HG02588 (cell line): ENCODE data around the gene TGFBR2.

ENCODE experiments used
- ATAC-seq: cut with Tn5 transposase; IDR thresholded peaks from one replicate; pipeline ENCODE4 v1.9.1; 2021; ENCODE audit warnings: mild to moderate bottlenecking, moderate library complexity; ENCODE audit not compliant: unreplicated experiment

Gene TGFBR2

GRCh38 chr3:30606301-30607031 lies at the start of gene TGFBR2:
Gene TGFBR2 (plus strand): TSS chr3:30606601. CDS start chr3:30606884, 283 bp downstream.
- peak; percentile 86 for ATAC-seq

DNA sequence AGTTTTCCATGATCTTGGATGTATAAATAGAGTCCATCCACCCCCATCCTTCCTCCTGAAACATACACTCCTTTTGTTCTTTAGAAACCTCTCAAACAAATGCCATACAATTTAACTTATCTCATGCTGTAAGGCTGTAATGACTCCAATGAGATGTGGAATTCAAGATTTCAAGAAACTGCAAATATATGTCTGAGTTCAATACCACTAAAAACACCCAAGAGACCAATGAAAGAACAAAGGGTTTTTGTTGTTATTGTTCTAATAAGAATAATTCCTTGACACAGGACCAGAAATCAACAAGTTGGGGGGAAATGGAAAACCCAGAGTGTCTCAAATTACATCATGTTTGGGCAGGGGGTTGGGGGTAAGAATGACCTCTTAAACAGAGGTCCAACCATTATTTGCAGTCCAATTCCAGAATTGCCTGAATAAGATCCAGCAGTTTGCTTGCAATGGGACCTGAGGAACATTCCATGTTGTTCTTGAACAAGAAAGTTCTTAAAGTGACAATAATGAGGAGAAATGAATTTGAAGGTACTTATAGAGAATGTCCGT lies 48.6 kb upstream of the TGFBR2 start:
- no peak for ATAC-seq

DNA sequence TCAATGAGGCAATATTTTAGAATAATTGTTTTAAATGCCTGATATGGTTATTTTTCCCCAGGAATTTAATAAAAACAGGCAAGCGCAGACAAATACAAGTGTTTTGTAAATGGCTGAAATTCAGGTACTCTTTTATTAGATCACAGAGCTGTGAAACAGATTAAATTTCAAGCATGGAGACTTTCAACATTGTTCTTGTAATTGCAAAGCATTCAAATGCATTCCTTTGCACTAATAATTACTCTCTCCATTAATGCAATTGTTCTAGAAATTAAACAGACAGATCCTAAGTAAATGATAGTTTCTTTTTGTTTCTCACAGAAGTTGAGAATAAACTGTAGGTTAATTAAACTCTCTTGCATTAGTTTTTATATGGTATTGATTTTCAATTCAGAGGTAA lies 42.4 kb upstream of the TGFBR2 start:
- ATAC-seq, result no peak

DNA sequence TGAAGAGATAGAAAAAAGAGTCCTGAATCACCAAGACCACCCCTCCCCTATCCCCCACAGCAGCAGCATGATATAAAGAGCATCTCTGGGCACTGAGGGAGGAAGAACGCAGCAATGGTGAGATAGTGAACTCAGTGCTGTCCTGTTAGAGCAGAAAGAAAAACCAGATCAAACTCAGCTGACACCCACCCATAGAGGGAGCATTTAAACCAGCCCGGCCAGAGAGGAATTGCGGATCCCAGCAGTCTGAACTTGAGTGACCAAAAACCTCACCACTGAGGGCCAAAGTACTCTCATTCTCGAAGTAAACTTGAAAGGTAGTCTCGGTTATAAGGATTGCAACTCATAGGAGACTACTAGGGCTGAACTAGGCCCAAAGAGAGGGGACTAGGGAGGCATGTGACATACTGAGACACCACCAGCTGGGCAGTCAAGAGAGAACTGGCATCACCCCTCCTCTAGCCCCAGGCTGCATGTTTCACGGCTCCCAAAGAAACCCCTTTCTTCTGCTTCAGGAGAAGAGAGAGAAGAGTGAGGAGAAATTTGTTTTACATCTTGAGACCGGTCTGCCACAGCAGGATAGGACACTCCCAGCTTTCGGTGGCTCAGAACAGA lies 39.2 kb upstream of the TGFBR2 start:
- no peak for ATAC-seq

DNA sequence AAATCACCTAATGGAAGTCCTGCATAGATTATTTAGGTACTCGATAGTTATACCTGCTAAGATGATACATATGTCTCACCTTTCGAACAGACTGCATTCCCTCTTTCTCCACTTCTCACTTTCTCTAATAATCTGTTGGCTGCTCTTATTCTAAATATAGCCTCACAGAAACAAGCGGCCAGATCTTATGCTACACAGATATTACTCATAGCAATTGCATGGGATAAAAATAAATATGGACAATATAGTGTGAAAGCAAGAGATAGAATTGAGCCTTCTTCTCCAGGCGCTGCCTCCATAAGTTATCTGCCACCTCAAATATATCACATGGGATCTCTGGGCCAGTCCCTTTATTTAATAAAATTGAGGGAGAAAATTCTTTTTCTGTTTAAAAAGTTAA lies 29.5 kb upstream of the TGFBR2 start:
- ATAC-seq, result no peak

DNA sequence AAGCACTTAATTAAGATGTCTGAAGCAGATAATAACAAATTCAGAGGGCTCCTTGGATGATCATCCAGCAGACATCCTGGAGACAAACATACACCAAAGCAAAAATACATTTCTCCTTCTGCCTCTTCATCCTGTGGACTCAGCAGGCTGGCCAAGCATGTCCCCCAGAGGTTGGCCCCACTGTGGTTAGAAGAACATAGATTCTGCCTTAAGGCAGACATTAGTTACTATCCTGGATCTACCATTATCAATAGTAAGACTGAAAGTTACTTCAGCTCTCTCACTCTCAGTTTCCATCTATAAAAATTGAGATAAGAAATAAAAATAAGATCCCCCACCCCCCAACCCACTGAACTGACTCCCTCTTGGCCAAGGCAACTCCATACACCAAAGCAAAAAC lies 28.6 kb upstream of the TGFBR2 start:
- peak; percentile 73 for ATAC-seq

GRCh38 chr3:30578479-30578878 lies 27.9 kb upstream of the TGFBR2 start:
- peak; percentile 45 for ATAC-seq

DNA sequence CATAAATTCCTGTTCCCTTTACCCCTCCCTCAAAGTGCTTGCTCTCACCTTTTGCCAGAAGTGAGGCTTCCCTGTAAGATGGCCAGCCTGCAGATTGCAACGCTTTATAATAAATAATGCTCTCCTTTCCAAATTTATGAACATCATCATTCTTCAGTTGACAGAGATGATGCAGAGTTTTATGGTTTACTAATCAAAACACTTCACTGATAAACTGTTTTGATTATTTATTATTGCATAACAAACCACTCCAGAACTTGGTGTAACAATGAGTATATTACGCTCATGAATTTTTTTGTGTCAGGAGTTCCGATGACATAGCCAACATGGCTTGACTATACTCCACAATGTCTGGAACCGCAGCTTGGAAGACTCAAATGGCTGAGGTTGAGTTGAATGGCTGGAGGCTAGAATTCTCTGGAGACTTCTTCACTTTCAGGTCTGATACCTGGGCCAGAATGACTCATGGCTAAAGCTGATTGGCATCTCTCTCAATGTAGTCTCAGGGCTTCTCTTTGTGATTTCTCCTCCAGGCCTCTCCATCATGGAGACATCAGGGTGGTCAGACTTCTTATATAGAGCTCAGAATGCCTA lies 27.3 kb upstream of the TGFBR2 start:
- no peak for ATAC-seq

GRCh38 chr3:30581067-30581585 lies 25.3 kb upstream of the TGFBR2 start:
- ATAC-seq, result no peak

DNA sequence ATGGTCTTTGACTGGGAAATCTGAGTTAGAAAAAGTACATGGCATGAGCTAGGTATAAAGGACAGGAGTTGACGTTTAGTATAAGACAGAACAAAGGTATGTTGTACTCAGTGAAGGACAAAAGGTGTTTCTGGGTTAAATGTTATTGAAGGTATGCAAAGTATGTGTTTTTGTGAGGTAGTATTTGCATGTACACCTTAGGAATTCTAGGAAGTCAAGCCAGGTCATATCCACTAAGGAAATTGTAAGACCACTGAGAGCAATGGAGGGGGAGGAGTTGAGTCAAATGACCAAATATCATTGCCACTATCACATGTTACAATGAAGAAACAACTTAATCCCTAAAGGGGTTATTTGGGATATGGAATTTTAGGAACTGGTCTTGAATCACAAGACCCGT lies 24.4 kb upstream of the TGFBR2 start:
- ATAC-seq, result no peak

- no peak for ATAC-seq
These were observed 22.4 kb upstream of the TGFBR2 start for GRCh38 chr3:30583973-30584372.

- ATAC-seq, result no peak
These were observed 20.7 kb upstream of the TGFBR2 start for GRCh38 chr3:30585654-30586053.

DNA sequence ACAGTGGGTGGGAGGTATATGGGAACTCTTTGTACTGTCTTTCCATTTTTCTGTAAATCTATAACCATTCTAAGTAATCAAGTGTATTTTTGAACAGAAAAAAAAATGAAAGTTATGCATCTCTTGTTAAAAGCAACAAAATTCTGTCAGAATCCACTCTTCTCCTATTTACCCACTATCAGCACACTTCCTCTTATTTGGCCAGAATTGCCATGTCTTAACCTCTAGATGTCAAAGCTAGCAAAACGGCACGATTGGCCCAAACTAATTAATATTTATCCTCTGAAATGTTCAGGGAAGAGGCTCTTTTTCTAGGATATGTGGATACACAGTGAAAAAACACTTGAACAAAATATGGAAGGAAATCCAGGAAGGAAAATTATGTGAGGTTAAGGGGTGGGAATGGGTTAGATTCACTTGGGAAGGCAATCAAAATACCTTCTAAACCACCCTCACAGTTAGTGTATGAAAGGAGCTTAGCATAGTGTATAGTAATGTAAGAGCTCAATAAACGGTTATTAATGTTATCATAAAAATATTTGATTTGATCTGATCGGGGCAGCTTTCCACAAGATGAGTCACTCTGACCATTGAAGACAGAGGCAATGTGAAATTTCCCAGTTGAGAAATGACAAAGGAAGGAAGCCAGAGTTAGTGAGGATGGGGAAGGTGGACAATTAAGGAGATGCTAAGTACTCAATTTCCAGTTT lies 20.1 kb upstream of the TGFBR2 start:
- ATAC-seq, result no peak

- no peak for ATAC-seq
These were observed 19.5 kb upstream of the TGFBR2 start for GRCh38 chr3:30586806-30587486.

GRCh38 chr3:30587904-30588303 lies 18.5 kb upstream of the TGFBR2 start:
- ATAC-seq, result no peak

DNA sequence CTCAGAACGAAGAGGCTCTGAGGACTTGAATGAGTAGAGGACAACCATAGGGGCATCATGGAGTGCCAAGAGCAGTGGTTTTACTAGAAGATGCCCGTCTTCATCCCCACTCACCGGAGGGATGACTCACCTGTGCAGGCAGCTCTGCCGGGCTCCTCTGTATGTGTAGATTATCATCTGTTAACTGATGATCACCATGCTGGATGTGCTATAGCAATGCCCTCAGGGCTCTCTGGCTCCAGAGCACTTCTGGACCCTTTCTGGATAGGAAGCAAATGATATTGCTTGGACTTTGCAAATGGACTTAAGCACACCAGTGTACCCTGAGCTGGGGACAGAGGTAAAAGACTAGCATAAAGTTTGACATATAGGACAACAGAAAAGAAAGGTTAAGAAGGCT lies 10.2 kb upstream of the TGFBR2 start:
- no peak for ATAC-seq

- no peak for ATAC-seq
These were observed 9.2 kb upstream of the TGFBR2 start for GRCh38 chr3:30597131-30597768.

DNA sequence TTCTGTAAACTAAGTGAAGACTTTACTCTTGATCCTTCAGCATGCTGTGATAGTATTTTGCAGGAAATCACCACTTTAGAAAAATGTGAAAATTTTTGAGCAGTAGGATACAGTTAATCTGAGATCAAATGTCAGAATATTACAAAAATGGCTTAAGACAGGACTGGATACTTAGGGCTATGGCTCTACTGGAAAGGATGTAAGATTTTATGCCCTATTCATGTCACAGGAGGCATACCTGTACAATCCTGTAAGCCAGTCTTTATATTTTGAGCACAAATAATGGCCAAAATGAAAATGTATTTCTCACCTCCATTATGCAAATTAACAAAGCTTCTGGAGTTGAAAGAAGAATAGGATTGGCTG lies 8.6 kb upstream of the TGFBR2 start:
- no peak for ATAC-seq

DNA sequence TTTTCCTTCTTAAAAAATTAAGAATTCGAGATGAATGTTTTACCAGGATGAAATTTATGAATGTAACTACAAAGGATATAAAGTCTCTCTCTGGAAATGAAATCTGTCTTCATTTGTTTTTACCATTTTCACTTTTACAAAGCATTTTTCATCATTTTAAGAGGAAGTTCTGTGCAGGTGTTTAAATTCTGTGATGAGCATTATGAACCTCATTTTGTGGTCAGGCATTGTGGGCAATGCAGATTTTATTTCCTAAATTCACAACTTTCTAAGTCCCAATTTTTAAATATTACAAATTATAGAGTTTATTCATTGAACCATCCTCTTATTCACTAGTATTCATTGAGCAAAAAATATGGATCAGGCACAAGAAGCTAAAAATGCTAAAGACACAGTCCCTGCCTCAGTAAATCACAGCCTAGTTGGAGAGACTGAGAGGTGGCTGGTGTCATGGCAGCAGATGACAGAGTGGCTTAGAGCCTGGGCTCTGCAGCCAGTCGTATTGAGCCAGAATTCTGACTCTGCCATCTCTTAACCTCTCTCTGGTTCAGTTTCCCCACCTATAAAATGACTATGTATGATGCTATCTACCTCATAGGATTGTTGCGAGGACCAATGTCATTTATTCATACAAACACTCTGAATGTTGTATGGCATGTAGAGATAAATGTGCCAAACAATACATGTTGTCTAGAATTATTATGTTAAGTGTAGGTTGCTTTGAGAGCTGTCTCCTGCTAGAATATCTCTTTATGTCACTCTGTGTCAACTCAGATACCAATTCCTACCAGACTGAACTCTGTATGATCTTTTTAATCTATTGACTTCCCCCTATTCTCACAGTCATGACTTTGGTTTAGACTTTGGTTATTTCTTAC lies 7.5 kb upstream of the TGFBR2 start:
- ATAC-seq, result no peak
